Neural cell (in vitro differentiated cells): ENCODE measurements around the gene SLFNL1.

Source experiments
- EZH2 ChIP-seq: fragments of 200-600, 300-800 bp; shearing (Covaris generic), sonication (generic); IDR thresholded peaks from 2 replicates; pipeline ENCODE4 v1.6.1; 2014; ENCODE audit warnings: antibody characterized with exemption, low read length, borderline replicate concordance, mild to moderate bottlenecking; ENCODE audit not compliant: insufficient read depth, poor library complexity, severe bottlenecking
- POLR2AphosphoS5 ChIP-seq: IDR thresholded peaks from 2 replicates; pipeline ENCODE4 v1.6.1; 2012
- TF ChIP-seq, protein P1 (sequence below): fragments of 450-650 bp; IDR thresholded peaks from 2 replicates; pipeline ENCODE4 v1.5.1; 2014; ENCODE audit warnings: antibody characterized with exemption, mild to moderate bottlenecking, moderate library complexity; ENCODE audit not compliant: poor library complexity, severe bottlenecking

DNA sequence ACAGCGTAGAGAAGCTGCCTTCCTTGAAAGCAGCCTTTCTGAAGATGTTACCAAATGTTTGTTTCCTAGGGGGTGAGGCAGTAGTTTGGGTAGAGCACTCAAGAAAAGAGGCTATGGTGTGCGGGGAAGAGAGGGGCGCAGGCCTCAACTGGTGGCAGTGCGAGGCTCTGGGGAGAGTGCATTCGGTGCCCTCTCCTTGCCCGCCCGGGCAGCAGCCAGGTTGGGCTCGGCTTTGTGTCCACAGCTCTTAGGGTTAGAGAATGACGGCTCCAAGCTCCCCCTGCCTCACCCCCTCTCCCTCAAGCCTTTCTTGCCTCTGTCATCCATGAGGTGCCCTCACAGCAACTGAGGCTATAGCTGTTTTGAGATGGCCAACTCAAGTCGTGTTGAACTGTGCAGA is 899 bp upstream of the SLFNL1 start:
- TF ChIP-seq EZH2 (no peak), POLR2AphosphoS5 (no peak)
- TF ChIP-seq, protein P1, sequence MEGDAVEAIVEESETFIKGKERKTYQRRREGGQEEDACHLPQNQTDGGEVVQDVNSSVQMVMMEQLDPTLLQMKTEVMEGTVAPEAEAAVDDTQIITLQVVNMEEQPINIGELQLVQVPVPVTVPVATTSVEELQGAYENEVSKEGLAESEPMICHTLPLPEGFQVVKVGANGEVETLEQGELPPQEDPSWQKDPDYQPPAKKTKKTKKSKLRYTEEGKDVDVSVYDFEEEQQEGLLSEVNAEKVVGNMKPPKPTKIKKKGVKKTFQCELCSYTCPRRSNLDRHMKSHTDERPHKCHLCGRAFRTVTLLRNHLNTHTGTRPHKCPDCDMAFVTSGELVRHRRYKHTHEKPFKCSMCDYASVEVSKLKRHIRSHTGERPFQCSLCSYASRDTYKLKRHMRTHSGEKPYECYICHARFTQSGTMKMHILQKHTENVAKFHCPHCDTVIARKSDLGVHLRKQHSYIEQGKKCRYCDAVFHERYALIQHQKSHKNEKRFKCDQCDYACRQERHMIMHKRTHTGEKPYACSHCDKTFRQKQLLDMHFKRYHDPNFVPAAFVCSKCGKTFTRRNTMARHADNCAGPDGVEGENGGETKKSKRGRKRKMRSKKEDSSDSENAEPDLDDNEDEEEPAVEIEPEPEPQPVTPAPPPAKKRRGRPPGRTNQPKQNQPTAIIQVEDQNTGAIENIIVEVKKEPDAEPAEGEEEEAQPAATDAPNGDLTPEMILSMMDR: no peak
